ENCODE data around the gene BCL2L15.

The BCL2L15 gene

DNA sequence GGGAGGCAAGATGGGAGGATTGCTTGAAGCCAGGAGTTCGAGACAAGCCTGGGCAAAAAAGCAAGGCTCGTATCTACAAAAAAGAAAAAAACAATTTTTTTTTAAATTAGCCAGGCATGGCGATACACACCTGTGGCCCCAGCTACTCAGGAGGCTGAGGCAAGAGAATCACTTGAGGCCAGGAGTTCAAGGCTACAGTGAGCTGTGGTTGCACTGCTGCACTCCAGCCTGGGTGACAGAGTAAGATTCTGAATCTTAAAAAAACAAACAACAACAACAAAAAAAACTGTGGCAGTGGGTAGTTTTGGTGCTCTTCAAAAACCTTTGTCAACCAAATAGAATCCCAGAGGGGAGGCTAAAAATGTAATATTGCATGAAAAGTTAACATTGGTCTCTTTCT, 16.6 kb downstream of the BCL2L15 start:
- no peak for DNase-seq (ENCODE audit: low spot score)

DNA sequence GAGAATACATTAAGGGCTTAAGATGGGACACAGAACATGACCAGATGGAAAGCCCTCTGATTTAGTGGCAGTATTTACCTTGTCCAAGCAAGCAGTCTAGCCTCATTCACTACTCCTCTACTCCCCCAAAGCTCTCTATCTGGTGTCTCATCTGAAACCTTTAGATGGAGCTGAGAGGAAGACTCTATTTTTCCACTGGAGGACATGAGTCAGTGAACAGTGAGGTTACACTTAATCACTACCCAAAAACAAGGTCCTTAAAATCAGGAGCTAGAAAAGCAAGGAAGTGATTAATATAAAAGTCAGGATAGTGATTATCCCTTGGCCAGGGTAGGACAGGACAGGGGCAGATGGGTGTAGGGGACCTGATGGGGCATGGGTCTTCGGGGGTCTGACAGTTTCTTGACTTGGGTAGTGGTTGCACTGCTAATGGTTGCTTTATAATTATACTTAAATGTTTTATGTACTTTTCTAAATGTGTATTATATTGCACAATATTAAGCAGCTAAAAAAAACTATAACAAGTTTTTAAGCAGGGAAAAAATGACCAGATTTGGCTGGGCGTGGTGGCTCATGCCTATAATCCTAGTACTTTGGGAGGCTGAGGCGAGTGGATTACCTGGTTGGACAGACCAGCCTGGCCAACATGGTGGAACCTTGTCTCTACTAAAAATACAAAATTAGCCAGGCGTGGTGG, 18.8 kb downstream of the BCL2L15 start:
- peak; percentile 41 for DNase-seq (ENCODE audit: low spot score)

DNA sequence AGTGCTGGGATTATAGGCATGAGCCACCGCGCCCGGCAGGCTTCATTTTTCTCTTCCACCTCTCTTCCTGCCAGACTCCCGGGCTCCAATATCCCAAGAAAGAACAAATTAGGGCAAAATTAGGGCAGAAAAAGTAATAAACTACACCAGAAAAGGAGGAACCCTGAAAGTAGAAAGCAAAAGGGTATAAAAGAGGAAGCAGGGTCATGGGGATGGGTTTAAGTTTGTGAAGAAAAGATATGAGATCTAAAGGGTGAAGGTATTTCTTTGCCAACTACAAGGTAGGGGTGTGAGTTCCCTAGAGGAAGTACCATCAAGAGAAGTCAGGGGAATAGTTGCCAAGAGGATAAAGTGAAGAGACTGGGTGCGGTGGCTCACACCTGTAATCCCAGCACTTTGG, 25.7 kb downstream of the BCL2L15 start:
- no peak for DNase-seq (ENCODE audit: low spot score)

DNA sequence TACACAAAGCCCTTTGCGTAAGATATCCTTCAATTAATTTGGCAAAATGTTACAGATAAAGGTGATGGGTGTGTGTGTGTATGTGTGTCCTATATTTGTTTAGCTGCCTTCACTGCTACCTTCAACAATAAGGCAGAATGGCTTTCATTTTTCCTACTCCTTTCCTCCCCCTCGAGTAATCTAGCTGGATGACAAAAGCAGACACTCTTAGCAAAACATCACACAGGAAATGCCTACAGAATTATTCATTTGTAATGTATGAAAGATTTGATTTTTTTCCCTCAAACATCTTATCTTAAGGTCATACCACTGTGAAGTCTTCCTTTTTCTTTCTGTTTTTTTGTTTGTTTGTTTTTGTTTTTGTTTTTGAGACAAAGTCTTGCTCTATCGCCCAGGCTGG, 26.5 kb downstream of the BCL2L15 start:
- DNase-seq (ENCODE audit: low spot score), result peak; percentile 68

DNA sequence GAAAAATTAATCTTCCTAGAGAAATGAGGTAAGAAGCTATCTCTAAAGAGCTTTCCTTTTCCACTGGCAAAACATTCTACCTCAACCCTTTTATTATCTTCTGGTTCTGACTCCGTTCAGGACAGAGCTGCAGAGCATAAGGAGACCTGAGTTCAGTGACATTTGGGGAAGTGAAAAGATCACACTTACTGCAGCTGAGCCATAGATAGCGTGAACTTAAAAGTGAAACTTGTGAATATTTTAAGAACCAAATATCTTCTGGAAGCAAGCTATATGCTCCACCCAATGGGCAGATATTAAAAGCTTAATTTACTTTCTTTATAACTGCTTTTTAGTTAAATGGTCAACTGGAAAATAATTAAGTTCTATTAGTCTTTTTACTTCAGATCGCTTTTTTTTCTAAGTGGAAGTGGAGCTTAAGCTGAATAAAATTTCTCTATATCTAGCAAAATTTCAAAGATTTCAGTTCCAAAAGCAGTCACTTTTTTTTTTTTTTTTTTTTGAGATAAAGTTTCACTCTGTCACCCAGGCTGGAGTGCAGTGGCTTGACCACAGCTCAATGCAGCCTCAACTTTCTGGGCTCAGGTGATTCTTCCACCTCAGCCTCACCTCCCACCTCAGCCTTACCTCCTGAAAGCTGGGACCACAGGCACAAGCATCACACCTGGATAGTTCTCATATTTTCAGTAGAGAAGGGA, 27.8 kb downstream of the BCL2L15 start:
- no peak for DNase-seq (ENCODE audit: low spot score)

DNA sequence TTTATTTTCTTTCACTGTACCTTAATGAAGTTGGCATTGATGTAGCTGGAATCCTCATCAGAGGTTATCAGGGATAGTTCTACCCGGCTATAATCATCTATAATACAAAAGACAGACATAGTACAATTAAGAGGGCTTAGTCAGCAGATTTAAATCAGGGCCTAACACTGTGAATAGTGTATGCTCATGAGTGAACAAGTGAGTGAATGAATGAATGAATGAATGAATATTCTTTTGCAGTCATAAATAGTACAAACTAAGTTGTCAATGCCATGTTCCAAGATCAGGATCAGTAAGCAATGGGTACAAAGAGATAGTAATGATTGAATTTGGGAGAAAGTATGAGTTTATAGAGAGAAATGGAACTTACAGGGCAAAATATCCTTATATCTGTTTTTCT, 28.4 kb downstream of the BCL2L15 start:
- no peak for DNase-seq (ENCODE audit: low spot score)

DNA sequence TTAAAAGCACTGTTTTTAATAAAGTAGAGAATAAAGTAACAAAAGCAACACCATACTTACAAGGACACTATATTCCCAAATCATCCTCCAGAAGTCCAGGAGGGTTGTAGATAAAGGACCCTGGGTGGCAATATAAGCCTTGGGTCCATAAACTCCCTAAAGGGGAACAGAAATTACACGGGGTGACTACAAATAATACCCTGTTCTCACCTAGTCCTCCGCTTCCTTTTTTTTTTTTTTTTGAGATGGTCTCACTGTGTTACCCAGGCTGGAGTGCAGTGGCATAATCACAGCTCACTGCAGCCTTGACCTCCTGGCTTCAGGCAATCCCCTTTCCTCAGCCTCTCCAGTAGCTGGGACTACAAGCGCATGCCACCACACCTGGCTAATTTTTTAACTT, 29.0 kb downstream of the BCL2L15 start:
- no peak for DNase-seq (ENCODE audit: low spot score)

DNA sequence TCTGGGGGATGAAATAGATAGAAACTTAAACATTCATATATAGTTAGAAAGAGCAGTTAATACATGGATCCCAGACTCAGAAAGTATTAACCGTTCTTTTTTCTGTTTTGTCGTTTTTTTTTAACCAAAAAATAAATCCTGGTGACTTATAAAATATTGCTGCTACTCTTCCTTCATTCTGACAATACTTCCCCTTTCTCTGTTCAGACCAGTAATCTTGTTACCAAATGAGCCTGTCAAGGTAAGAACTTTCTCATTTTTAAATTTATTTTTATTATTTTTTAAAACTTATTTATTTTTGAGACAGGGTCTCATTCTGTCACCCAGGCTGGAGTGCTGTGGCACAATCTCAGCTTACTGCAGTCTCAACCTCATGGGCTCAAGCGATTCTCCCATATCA, 29.6 kb downstream of the BCL2L15 start:
- no peak for DNase-seq (ENCODE audit: low spot score)

DNA sequence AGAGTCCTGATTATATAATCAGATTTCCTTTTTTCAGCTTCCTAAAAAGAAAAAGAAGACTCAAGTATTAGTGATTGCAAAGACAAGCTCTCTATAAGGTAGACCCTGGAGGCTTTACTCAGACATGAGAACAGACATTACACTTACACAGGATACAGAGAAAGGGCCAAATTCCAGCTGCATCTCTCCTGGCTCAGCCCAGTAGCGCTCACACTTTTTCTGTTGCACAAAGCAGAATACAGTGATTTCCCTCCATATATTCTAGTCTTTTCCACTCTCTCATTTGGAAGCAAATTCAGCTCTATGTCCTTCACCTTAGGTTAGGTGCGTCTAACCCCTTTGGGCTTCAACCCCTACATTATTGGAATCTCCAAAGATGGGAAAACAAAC, 31.0 kb downstream of the BCL2L15 start:
- no peak for DNase-seq (ENCODE audit: low spot score)

DNA sequence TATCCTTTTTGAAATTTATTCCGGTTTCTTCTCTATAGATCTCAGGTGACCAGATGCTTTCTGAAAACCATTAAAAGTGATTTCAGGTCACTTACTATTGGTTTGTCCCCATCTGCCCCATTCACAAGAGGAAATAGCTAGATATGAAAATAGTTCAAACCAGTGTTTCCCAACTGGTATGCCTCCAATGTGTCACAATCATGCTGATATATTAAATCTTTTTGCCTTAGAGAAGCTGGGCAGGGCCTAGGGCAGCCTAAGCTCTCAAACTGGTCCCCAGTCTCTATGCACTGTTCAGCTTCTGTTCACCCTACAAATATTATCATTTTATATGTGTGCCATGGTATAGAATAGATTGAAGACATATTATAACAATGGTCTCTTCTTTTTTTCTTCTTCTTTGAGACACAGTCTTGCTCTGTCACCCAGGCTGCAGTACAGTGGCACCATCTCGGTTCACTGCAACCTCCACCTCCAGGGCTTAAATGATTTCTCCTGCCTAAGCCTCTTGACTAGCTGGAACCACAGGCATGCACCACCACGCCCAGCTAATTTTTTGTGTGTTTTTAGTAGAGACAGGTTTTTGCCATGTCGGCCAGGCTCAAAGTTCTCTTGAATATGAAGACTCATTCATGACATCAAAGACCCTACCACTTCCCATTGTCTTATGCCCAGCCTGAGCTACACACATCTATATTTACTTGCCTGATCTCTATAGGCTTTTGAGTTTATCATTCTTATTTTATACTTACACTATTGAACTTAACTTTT, 31.6 kb downstream of the BCL2L15 start:
- DNase-seq (ENCODE audit: low spot score), result no peak

DNA sequence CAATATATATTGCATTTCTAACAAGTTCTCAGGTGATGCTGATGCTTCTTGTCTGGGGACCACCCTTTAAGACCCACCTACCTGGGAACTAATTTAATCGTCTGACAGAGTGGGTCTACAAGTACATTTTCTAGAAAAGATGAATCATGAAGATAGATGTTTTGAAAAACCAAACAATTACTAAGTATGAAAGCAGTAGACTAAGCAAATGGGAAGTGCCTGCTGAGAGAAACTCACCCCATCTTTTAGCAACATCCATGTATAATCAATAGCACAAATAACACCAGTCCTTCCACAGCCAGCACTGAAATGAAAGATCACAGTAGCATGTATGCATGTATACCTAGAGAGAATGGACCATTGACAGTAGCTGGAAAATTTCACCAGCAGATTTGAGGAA, 33.1 kb downstream of the BCL2L15 start:
- DNase-seq (ENCODE audit: low spot score), result no peak

DNA sequence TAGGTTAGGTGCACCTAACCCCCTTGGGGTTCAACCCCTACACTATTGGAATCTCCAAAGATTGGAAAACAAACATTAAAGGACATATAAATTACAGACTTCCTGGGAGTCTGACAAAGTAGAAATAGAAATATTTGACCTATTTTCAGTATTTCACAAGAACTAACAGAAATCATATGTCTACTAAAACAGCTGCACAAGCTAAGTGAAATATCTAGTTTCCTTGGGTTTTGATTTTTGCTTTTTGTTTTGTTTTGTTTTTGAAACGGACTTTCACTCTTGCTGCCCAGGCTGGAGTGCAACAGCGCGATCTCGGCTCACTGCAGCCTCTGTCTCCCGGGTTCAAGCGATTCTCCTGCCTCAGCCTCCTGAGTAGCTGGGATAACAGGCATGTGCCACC, 34.7 kb downstream of the BCL2L15 start:
- peak; percentile 7 for DNase-seq (ENCODE audit: low spot score)

DNA sequence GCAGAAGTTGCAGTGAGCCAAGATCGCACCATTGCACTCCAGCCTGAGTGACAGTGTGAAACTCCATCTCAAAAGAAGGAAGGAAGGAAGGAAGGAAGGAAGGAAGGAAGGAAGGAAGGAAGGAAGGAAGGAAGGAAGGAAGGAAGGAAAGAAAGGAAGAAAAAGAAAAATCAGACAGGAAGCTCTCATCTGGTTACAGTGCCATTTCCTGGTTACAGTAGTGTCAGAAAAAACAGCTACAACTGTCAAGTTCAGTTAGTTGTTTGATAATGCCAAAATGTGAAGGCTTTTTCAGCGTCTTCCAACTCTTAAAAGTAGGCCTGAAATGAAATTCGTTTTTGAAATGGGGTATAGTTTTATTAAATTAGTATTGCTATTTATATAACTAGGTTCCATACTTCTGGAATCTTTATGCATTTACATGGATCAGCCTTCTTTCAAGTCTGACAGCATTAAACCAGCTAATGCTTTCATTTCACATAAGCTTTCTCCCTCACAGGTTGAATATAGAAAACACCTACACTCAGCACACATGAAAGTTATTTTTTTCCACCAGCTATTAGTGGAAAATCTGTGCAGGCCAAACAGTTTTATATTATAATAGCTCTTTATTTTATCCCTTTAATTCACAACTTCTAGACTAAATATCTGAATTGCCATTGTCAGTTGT, 37.1 kb downstream of the BCL2L15 start:
- no peak for DNase-seq (ENCODE audit: low spot score)

DNA sequence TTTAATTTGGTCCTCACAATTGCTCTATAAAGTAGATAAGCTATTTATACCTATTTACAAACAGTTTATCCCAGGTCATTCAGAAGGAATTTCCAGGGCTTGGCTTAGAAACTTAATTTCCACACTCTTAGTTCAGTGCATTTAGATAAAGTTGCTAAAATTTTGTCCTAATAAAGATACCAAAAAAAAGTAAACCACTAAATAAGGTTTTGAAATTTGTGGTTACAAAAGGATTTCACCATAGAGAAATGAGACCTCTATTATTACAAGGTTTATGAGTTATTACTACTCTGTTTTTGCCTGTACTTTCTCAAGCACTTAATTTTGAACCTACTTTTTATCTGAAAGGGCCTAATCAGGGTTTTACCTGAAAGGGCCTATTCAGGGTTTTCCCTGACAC, 38.3 kb downstream of the BCL2L15 start:
- peak; percentile 23 for DNase-seq (ENCODE audit: low spot score)

DNA sequence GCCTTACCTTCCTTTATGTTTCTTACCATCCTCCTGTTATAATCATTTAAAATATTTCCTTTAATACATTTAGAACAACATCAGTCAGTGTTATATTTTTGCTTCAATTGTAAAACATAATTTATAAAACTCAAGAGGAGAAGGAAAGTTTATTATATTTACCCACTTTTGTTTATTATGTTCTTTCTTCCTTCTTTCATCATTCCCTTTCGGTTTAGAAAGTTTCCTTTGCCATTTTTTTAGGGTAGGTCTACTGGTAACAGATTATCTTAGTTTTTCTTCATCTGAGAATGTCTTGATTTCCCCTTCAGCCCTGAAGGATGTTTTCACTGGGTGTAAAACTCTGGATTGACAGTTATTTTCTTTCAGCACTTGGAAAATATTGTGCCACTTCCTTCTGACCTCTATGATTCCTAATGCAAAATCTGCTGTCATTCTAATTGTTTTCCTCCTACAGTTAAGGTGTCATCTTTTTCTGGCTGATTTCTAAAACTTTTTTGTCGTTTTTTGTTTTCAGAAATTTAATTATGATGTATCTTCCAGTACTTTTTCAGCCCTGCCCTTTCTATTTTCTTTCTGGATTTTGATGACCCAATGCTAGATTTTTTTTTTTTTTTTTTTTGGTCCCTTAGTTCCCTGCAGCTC, 40.9 kb downstream of the BCL2L15 start:
- no peak for DNase-seq (ENCODE audit: low spot score)

DNA sequence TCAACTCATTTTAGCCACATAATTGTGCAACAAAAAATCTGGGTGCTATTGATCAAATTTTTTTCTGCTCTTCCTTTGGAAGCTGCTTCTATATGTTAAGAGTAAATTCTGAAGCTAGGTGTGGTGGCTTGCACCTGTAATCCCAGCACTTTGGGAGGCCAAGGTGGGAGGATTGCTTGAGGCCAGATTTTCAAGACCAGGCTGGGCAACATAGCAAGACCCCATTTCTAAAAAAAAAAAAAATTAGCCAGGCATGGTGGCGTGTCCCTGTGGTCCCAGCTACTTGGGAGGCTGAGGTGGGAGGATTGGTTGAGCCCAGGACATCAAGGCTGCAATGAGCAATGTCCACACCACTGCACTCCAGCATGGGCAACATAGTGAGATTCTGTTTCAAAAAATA, 50.8 kb downstream of the BCL2L15 start:
- no peak for DNase-seq (ENCODE audit: low spot score)

DNA sequence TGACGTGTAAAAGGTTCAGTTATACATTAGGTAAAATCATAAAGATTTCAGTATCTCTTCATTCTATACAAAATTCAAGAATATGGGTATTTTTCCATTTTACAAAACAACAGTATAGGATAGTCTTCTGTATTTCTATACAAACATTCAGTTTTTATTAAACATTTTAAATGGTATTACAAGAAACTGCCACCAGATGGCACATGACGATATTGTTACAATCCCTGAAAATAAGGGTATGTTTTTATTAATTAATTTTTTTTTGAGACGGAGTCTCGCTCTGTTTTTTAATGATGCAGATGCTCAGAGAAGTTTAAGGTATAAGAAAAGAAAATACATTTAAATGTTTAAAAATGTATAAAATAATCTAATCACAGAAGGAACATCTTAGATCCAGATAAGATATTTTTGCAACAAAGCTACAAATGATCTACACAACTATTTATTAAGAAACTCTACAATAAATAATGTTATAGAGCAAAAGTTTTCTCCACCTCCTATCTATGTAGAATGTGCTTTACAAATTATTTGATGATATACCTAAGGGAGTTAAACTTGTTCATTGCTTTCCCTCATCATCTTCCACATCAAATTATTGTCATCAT, 51.6 kb downstream of the BCL2L15 start:
- peak; percentile 60 for DNase-seq (ENCODE audit: low spot score)

DNA sequence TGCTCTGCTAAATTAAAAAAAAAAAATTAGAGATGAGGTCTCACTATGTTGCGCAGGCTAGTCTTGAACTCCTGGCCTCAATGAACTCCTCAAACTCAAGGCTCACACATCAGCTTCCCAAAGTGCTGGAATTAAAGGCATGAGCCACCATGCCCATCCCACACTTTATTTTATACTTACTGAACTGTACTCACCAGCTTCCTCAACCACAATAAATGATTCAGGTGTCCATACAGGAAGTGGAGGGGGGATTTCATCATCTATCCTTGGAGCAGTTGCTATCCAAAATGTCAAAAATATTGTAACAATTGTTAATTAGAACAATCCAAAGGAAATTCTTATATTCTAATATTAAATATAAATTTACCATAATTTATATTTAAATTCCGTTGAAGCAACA, 52.7 kb downstream of the BCL2L15 start:
- no peak for DNase-seq (ENCODE audit: low spot score)
